Mesendoderm (in vitro differentiated cells): ENCODE data around the gene DLGAP3.

Experiments used
- DNase-seq: peaks from one replicate; pipeline ENCODE4 v3.0.0; 2013
- H2AK5ac ChIP-seq: 2 replicates; pipeline ENCODE4 v1.6.1; 2013; ENCODE audit warnings: low read length, inconsistent platforms
- H2BK120ac ChIP-seq: 2 replicates; pipeline ENCODE4 v1.6.1; 2013; ENCODE audit warnings: low read depth, mild to moderate bottlenecking, low read length, moderate library complexity, mixed read lengths
- H2BK15ac ChIP-seq: replicated peaks from 2 replicates; pipeline ENCODE4 v1.6.1; 2013; ENCODE audit warnings: low read depth, mild to moderate bottlenecking, moderate library complexity
- H2BK5ac ChIP-seq: 2 replicates; pipeline ENCODE4 v1.6.1; 2013; ENCODE audit warnings: low read length, inconsistent platforms
- H3K18ac ChIP-seq: 2 replicates; pipeline ENCODE4 v1.6.1; 2013; ENCODE audit warnings: mild to moderate bottlenecking, low read length, mixed read lengths
- H3K23ac ChIP-seq: one replicate; pipeline ENCODE4 v1.6.1; 2013; ENCODE audit warnings: low read length
- H3K27ac ChIP-seq: 2 replicates; pipeline ENCODE4 v1.5.1; 2013; ENCODE audit warnings: low read depth, mild to moderate bottlenecking, inconsistent platforms, low read length, moderate library complexity
- H3K27me3 ChIP-seq: 2 replicates; pipeline ENCODE4 v1.6.1; 2013; ENCODE audit warnings: low read length, control low read depth, mild to moderate bottlenecking, inconsistent platforms; ENCODE audit not compliant: insufficient read depth, poor library complexity
- H3K36me3 ChIP-seq: 2 replicates; pipeline ENCODE4 v1.6.1; 2013; ENCODE audit warnings: low read length, inconsistent platforms; ENCODE audit not compliant: control insufficient read depth, insufficient read depth
- H3K4ac ChIP-seq: one replicate; pipeline ENCODE4 v1.6.1; 2013; ENCODE audit warnings: low read depth, mild to moderate bottlenecking, low read length, moderate library complexity
- H3K4me1 ChIP-seq: 2 replicates; pipeline ENCODE4 v1.6.1; 2013; ENCODE audit warnings: low read depth, low read length, inconsistent platforms; ENCODE audit not compliant: control insufficient read depth
- H3K4me2 ChIP-seq: 2 replicates; pipeline ENCODE4 v1.6.1; 2013; ENCODE audit warnings: low read length
- H3K4me3 ChIP-seq: 2 replicates; pipeline ENCODE4 v1.5.1; 2013; ENCODE audit warnings: mild to moderate bottlenecking, low read length
- H3K56ac ChIP-seq: one replicate; pipeline ENCODE4 v1.6.1; 2013; ENCODE audit warnings: low read length
- H3K79me1 ChIP-seq: 2 replicates; pipeline ENCODE4 v1.6.1; 2013; ENCODE audit warnings: low read length, inconsistent platforms
- H3K79me2 ChIP-seq: 2 replicates; pipeline ENCODE4 v1.6.1; 2013; ENCODE audit warnings: mild to moderate bottlenecking, low read length; ENCODE audit not compliant: control insufficient read depth, insufficient read depth
- H3K9ac ChIP-seq: 2 replicates; pipeline ENCODE4 v1.6.1; 2013; ENCODE audit warnings: low read length, inconsistent platforms
- H4K5ac ChIP-seq: one replicate; pipeline ENCODE4 v1.6.1; 2013; ENCODE audit warnings: low read length
- H4K8ac ChIP-seq: one replicate; pipeline ENCODE4 v1.6.1; 2013; ENCODE audit warnings: low read depth, mild to moderate bottlenecking, control low read depth, low read length, moderate library complexity
- WGBS: extraction: QIAGEN DNeasy Blood & Tissue Kit; methylation state at CpG from one replicate; pipeline ENCODE4 v1.1.7; 2013; ENCODE audit warnings: low lambda C conversion rate, missing lambda C conversion rate; ENCODE audit not compliant: insufficient coverage; ENCODE audit errors: extremely low coverage; 5-methylcytosine and 5-hydroxymethylcytosine counted together

DLGAP3 gene

DNA sequence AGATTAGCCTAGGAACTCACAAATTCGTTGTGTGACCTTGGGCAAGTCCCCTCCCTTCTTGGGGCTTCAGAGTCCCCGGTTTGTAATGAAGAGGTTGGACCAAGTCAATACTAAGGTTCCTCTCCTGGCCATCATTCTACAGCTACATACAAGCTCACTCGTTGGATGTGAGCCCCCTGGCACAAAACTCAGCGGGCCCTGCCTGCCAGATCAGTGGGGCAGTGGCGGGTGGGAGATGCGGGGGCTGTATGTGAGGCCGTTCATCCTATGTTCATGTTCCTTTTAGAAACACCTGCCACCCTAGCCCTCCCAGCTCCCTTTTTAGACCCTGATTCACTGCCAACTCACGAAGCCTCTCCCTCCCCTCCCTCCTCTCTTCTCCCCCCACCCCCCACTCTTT lies 2.1 kb downstream of the DLGAP3 start:
- no peak overlapping the region for H2BK15ac ChIP-seq
- no peak overlapping the region for H2BK5ac ChIP-seq
- H3K4me1 ChIP-seq: peaks cover 6% of the 10 kb centered on the region
- H2BK120ac ChIP-seq: no peak overlapping the region
- H4K5ac ChIP-seq: no peak overlapping the region
- H3K18ac ChIP-seq: no peak overlapping the region
- no peak overlapping the region for H3K27ac ChIP-seq
- H3K4me3 ChIP-seq: no peak overlapping the region
- no peak overlapping the region for H3K9ac ChIP-seq
- no peak overlapping the region for H2AK5ac ChIP-seq
- H4K8ac ChIP-seq: no peak overlapping the region
- no peak overlapping the region for H3K23ac ChIP-seq
- H3K4ac ChIP-seq: no peak overlapping the region
- H3K4me2 ChIP-seq: no peak overlapping the region
- no peaks in the 10 kb centered on the region for H3K36me3 ChIP-seq
- H3K79me2 ChIP-seq: no peaks in the 10 kb centered on the region
- DNase-seq: no peak
- peaks cover 3% of the 10 kb centered on the region for H3K79me1 ChIP-seq
- WGBS: no CpG with 5 or more reads among the region's 8 CpGs
- no peaks in the 10 kb centered on the region for H3K27me3 ChIP-seq
- no peak overlapping the region for H3K56ac ChIP-seq

GRCh38 chr1:34926894-34927293 lies 2.6 kb downstream of the DLGAP3 start:
- Histone ChIP-seq H3K79me1 (peaks cover 3% of the 10 kb centered on the region), H3K4me2 (no peak overlapping the region), H3K4me1 (peaks cover 6% of the 10 kb centered on the region), H2AK5ac (no peak overlapping the region), H3K79me2 (no peaks in the 10 kb centered on the region), H4K5ac (no peak overlapping the region), H3K23ac (no peak overlapping the region), H3K4ac (no peak overlapping the region), H2BK15ac (no peak overlapping the region), H3K4me3 (no peak overlapping the region), H3K27me3 (no peaks in the 10 kb centered on the region), H3K18ac (no peak overlapping the region), H2BK5ac (no peak overlapping the region), H3K56ac (no peak overlapping the region), H4K8ac (no peak overlapping the region), H2BK120ac (no peak overlapping the region), H3K36me3 (no peaks in the 10 kb centered on the region), H3K27ac (no peak overlapping the region), H3K9ac (no peak overlapping the region)
- no CpG with 5 or more reads among the region's 5 CpGs for WGBS
- peak; percentile 21 for DNase-seq

DNA sequence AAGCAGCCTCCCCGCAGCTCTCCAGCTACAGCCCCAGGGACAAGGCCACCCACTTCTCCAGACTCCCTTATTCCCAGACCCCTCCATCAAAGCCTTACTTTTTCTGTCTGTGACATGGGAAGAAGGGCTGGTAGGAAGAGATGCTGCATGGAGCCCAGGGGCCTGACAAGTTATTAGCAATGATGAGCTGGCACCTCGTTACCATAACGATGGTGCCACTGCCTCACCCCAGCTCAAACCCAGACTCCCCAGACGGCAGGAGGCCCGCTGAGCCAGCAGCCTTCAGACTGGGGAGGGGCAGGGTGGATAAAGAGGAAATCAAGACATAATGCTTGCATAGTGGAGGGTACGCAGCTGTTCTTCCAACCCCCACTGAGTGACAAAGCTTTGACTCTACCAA lies 3.3 kb downstream of the DLGAP3 start:
- no peak overlapping the region for H4K5ac ChIP-seq
- peaks cover 6% of the 10 kb centered on the region for H3K4me1 ChIP-seq
- H2BK120ac ChIP-seq: no peak overlapping the region
- H3K79me2 ChIP-seq: no peaks in the 10 kb centered on the region
- no peaks in the 10 kb centered on the region for H3K27me3 ChIP-seq
- no peak overlapping the region for H3K4ac ChIP-seq
- no peak overlapping the region for H3K9ac ChIP-seq
- H3K23ac ChIP-seq: no peak overlapping the region
- no peak overlapping the region for H2BK15ac ChIP-seq
- H3K79me1 ChIP-seq: peaks cover 3% of the 10 kb centered on the region
- no peak overlapping the region for H3K18ac ChIP-seq
- H2BK5ac ChIP-seq: no peak overlapping the region
- H3K36me3 ChIP-seq: no peaks in the 10 kb centered on the region
- no peak for DNase-seq
- H2AK5ac ChIP-seq: no peak overlapping the region
- WGBS: no CpG with 5 or more reads among the region's 6 CpGs
- H3K4me2 ChIP-seq: no peak overlapping the region
- no peak overlapping the region for H3K56ac ChIP-seq
- H3K27ac ChIP-seq: no peak overlapping the region
- H3K4me3 ChIP-seq: no peak overlapping the region
- H4K8ac ChIP-seq: no peak overlapping the region

DNA sequence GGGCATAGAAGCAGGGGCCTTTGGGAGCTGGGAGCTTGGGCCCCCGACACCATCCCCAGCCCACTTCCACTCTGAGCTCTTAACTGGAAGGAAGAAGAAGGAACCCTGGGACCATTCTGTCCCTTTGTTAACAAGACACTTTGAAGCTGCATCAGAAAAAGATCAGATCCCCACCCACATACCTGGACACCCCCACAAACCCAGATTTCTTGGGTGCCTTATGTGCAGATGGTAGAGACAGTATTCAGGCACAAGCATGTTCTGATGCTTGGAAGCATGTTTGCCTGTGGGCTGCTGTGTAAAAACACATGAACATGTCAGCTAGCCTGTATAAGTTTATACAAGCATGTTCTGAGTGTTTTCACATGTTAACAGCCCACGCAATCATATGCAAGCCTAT lies 3.7 kb downstream of the DLGAP3 start:
- no peak for DNase-seq
- Histone ChIP-seq H2BK15ac (no peak overlapping the region), H3K4me3 (no peak overlapping the region), H3K4ac (no peak overlapping the region), H3K79me2 (no peaks in the 10 kb centered on the region), H3K4me1 (peaks cover 4% of the 10 kb centered on the region), H3K27ac (no peak overlapping the region), H3K23ac (no peak overlapping the region), H3K18ac (no peak overlapping the region), H3K36me3 (no peaks in the 10 kb centered on the region), H3K56ac (no peak overlapping the region), H4K5ac (no peak overlapping the region), H2BK120ac (no peak overlapping the region), H2AK5ac (no peak overlapping the region), H3K79me1 (peaks cover 3% of the 10 kb centered on the region), H3K9ac (no peak overlapping the region), H3K4me2 (no peak overlapping the region), H4K8ac (no peak overlapping the region), H2BK5ac (no peak overlapping the region), H3K27me3 (no peaks in the 10 kb centered on the region)
- WGBS: no CpG with 5 or more reads among the region's 2 CpGs

DNA sequence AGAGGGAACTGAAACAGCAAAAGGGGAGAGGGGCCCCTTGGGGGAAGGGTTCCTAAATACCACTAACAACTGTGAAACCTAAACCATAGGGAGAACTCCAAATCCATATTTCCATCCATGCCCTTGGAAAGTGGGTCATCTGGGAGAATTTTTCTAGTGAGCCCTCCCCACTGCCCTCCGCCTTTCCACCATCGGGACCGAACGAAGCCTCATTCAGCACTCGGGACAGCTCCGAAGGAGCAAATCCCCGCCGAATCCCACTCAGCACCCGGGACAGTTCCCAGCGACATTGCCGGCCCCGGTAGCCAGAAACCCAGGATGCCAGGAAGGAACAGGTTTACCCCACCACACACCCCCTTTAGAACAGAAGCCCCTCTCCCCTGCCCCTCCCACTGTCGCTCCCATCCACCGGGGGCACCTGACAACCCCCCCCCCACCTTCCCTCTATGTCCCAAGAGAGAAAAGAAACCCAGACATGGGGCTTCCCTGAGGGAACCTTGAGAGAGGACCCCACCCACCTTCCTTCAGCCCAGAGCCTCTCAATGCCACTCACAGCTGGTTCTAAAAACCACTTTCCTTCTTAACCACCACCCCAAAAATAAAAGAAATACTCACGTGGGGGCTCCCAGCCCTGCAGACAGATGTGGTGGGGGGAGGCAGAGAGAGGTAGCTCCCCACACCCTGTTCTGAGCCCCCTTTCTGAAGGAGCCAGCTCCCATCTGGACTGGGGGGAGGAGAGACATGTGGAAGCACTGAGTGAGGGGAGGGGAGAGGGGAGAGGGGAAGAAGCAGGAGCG lies 4.5 kb downstream of the DLGAP3 start:
- H3K4me2 ChIP-seq: no peak overlapping the region
- no peaks in the 10 kb centered on the region for H3K36me3 ChIP-seq
- no peak overlapping the region for H2BK15ac ChIP-seq
- no peak overlapping the region for H3K27ac ChIP-seq
- no peak overlapping the region for H3K18ac ChIP-seq
- DNase-seq: peak; percentile 71
- H3K4me1 ChIP-seq: peaks cover 3% of the 10 kb centered on the region
- H3K9ac ChIP-seq: no peak overlapping the region
- H3K4me3 ChIP-seq: no peak overlapping the region
- H4K8ac ChIP-seq: no peak overlapping the region
- peaks cover 3% of the 10 kb centered on the region for H3K79me1 ChIP-seq
- no peak overlapping the region for H3K23ac ChIP-seq
- H2BK5ac ChIP-seq: no peak overlapping the region
- H2BK120ac ChIP-seq: no peak overlapping the region
- WGBS: no CpG with 5 or more reads among the region's 16 CpGs
- H4K5ac ChIP-seq: no peak overlapping the region
- no peaks in the 10 kb centered on the region for H3K79me2 ChIP-seq
- no peak overlapping the region for H2AK5ac ChIP-seq
- no peak overlapping the region for H3K56ac ChIP-seq
- no peaks in the 10 kb centered on the region for H3K27me3 ChIP-seq
- H3K4ac ChIP-seq: no peak overlapping the region

GRCh38 chr1:34923490-34923889 lies 6.0 kb downstream of the DLGAP3 start:
- DNase-seq: no peak
- no peak overlapping the region for H3K23ac ChIP-seq
- H3K36me3 ChIP-seq: no peaks in the 10 kb centered on the region
- no peak overlapping the region for H3K4me3 ChIP-seq
- H2BK15ac ChIP-seq: no peak overlapping the region
- no peak overlapping the region for H3K27ac ChIP-seq
- no peaks in the 10 kb centered on the region for H3K79me2 ChIP-seq
- H3K4me2 ChIP-seq: no peak overlapping the region
- H3K4me1 ChIP-seq: no peaks in the 10 kb centered on the region
- no peak overlapping the region for H3K4ac ChIP-seq
- no peak overlapping the region for H4K5ac ChIP-seq
- H3K56ac ChIP-seq: no peak overlapping the region
- no peak overlapping the region for H2BK5ac ChIP-seq
- H3K79me1 ChIP-seq: no peaks in the 10 kb centered on the region
- H2BK120ac ChIP-seq: no peak overlapping the region
- H3K27me3 ChIP-seq: no peaks in the 10 kb centered on the region
- no peak overlapping the region for H3K18ac ChIP-seq
- H4K8ac ChIP-seq: no peak overlapping the region
- no peak overlapping the region for H3K9ac ChIP-seq
- H2AK5ac ChIP-seq: no peak overlapping the region
